Lower lobe of right lung (tissue), 2 donors: Measurements from ENCODE around the gene PSD. TPM values are rescaled to one million over a fixed set of nuclear protein-coding genes. Genes with fewer than 3 reads are reported as not detected.
A peak's percentile ranks its signal among the peaks of the same experiment; 100 is the strongest.

ENCODE experiments used
- ATAC-seq, 2 donors: fragments of 200-7000 bp; cut with Tn5 transposase; one replicate each; pipeline ENCODE4 v1.9.1; 2020 to 2022; ENCODE audit warnings: mild to moderate bottlenecking in 2 of 2, moderate library complexity in 2 of 2
- DNase-seq: peaks from one replicate; pipeline ENCODE4 v3.0.0-alpha.2; 2020
- H3K27ac ChIP-seq: fragments of 200-600 bp; one replicate; pipeline ENCODE4 v1.8.0; 2022
- H3K27me3 ChIP-seq: fragments of 200-600 bp; one replicate; pipeline ENCODE4 v1.8.0; 2022; ENCODE audit warnings: low read depth
- H3K36me3 ChIP-seq: fragments of 200-600 bp; one replicate; pipeline ENCODE4 v1.8.0; 2022; ENCODE audit warnings: mild to moderate bottlenecking
- H3K4me1 ChIP-seq: fragments of 200-600 bp; one replicate; pipeline ENCODE4 v1.8.0; 2022
- H3K4me3 ChIP-seq: fragments of 200-600 bp; one replicate; pipeline ENCODE4 v1.8.0; 2022; ENCODE audit warnings: mild to moderate bottlenecking
- H3K9me3 ChIP-seq: fragments of 200-600 bp; one replicate; pipeline ENCODE4 v1.8.0; 2022
- CTCF ChIP-seq: fragments of 200-600 bp; IDR thresholded peaks from one replicate; pipeline ENCODE4 v1.8.0; 2022; ENCODE audit warnings: antibody characterized with exemption, mild to moderate bottlenecking
- intact Hi-C: fragments of 100-400 bp; cut with DNase I; formaldehyde crosslinking; loops from one replicate; pipeline ENCODE4 v1.11.0; 2022
- total RNA-seq: library from RNA; stranded (reverse); fragmentation: NEBNext Ultra II Directional; extraction: Animal tissue kit (Norgen Biotek cat#: 25700); gene quantifications from one replicate; pipeline ENCODE4 v1.2.1, GENCODE V29; 2021
- donor health status: DM: no; HTN: yes; CAD: no; lungs with severe emphysema.

Gene PSD
- total RNA-seq, 1 donor from 2014 or later, result 5.3 TPM

- ATAC-seq (peak; percentile 91 to 94), DNase-seq (peak; percentile 94)
- H3K27ac ChIP-seq, result peak overlapping the region; percentile 83
- H3K27me3 ChIP-seq, result no peaks in the 10 kb centered on the region
- H3K4me3 ChIP-seq, result peak overlapping the region; percentile 69
- H3K4me1 ChIP-seq, result peaks cover 46% of the 10 kb centered on the region
- H3K36me3 ChIP-seq, result no peaks in the 10 kb centered on the region
- no peaks in the 10 kb centered on the region for H3K9me3 ChIP-seq
- intact Hi-C loops, result no loop called here
- no peak for TF ChIP-seq CTCF
Measured at GRCh38 chr10:102450374-102451104, 32.0 kb upstream of the PSD start.

- no peak for ATAC-seq
- Histone ChIP-seq H3K36me3 (no peaks in the 10 kb centered on the region), H3K27ac (peak overlapping the region; percentile 83), H3K4me1 (peaks cover 41% of the 10 kb centered on the region), H3K4me3 (peak overlapping the region; percentile 69), H3K9me3 (no peaks in the 10 kb centered on the region), H3K27me3 (no peaks in the 10 kb centered on the region)
- TF ChIP-seq CTCF, result no peak
- no peak for DNase-seq
- intact Hi-C loops, result no loop called here
Measured at GRCh38 chr10:102450124-102450373, 31.5 kb upstream of the PSD start.

- H3K36me3 ChIP-seq, result no peaks in the 10 kb centered on the region
- intact Hi-C loops, result no loop called here
- H3K27ac ChIP-seq, result peak overlapping the region; percentile 83
- H3K4me1 ChIP-seq, result peaks cover 36% of the 10 kb centered on the region
- ATAC-seq (peak; percentile 81 to 85), DNase-seq (peak; percentile 91)
- peak overlapping the region; percentile 69 for H3K4me3 ChIP-seq
- no peaks in the 10 kb centered on the region for H3K27me3 ChIP-seq
- no peaks in the 10 kb centered on the region for H3K9me3 ChIP-seq
- TF ChIP-seq CTCF, result no peak
Measured at GRCh38 chr10:102449321-102450123, 30.9 kb upstream of the PSD start.

DNA sequence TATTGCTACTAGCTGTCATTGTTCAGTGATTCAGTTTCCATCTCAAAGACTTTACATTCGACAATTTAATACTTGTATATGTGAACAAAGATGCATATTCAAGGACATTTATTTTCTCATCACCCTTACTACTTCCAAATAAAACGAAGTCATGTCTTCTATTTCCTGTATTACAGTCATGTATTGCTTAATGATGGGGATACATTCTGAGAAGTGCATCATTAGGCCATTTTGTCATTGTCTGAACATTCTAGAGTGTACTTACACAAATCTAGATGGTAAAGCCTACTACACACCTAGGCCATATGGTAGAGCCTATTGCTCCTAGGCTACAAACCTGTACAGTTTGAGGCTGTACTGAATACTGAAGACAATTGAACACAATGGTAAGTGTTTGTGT is 26.3 kb upstream of the PSD start:
- no peaks in the 10 kb centered on the region for H3K9me3 ChIP-seq
- TF ChIP-seq CTCF, result no peak
- no peak for DNase-seq
- no peaks in the 10 kb centered on the region for H3K36me3 ChIP-seq
- ATAC-seq, result no peak
- H3K4me1 ChIP-seq, result peaks cover 6% of the 10 kb centered on the region
- no peak overlapping the region for H3K27ac ChIP-seq
- H3K27me3 ChIP-seq, result no peaks in the 10 kb centered on the region
- intact Hi-C loops, result no loop called here
- H3K4me3 ChIP-seq, result no peak overlapping the region

DNA sequence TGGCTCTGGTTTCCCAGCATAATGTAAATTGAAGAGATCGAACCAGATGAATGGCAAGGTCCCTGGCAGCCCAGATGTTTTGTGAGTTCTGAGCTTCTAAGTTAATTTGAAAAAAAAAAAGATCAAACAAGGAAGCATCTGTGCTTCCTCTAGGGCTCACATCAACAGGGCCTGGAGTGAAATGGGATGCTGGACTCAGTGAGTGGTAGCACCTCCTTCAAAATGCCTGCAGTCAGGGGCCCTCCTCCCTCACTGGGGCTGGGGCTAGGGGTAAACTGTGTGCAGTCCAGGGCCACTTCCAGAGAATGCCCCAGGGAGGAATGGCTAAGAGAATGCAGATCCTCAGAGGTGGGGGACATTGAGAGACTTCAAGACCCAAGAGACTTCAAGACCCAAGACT is 19.8 kb upstream of the PSD start:
- Histone ChIP-seq H3K36me3 (no peaks in the 10 kb centered on the region), H3K4me1 (peaks cover 50% of the 10 kb centered on the region), H3K27ac (no peak overlapping the region), H3K4me3 (peak overlapping the region; percentile 3), H3K27me3 (no peaks in the 10 kb centered on the region), H3K9me3 (no peaks in the 10 kb centered on the region)
- intact Hi-C loops, result no loop called here
- DNase-seq (no peak), ATAC-seq (no peak)
- no peak for TF ChIP-seq CTCF
